HepG2 (cell line): ENCODE measurements around the gene OR6C65. TPM values are rescaled to one million over a fixed set of nuclear protein-coding genes. Genes with fewer than 3 reads are reported as not detected.
"Not testable (repeated sequence)": the region's sequence is repeated elsewhere in the genome, so short reads cannot be mapped to it uniquely, and the experiment has no call there.

Experiments used
- ATAC-seq: fragments of 200-7000 bp; cut with Tn5 transposase; 3 replicates; pipeline ENCODE4 v1.9.1; 2020; ENCODE audit warnings: mild to moderate bottlenecking, moderate library complexity
- BruUV-seq: library from RNA; stranded (reverse); fragments of 400-500 nt; replicated peaks from 2 replicates; lab custom pipeline; 2021; lab: Mats Ljungman, UMichigan
- CTCF ChIA-PET: fragments of 300-600 bp; formaldehyde crosslinking; extraction: SDS; loops from one replicate; lab custom pipeline; 2021; ENCODE audit warnings: low total read pairs, inconsistent platforms, low intra/inter-chr PET ratio; lab: Yijun Ruan, JAX
- POLR2A ChIA-PET: fragments of 350-600 bp; sonication (Branson Sonifier 250); formaldehyde crosslinking; loops from one replicate; lab custom pipeline; 2020; ENCODE audit warnings: antibody characterized with exemption, inconsistent platforms; lab: Yijun Ruan, JAX
- DNase-seq: peaks from one replicate; pipeline ENCODE4 v3.0.0-alpha.2; 2015; ENCODE audit warnings: low spot score
- FAIRE-seq: peaks from 3 replicates; lab custom pipeline; 2011; peaks lifted over from hg19 to GRCh38; lab: Jason Lieb, UNC
- H2AFZ ChIP-seq: one replicate; pipeline ENCODE4 v1.6.1; 2011; ENCODE audit warnings: low read length, inconsistent platforms
- H3K27ac ChIP-seq: fragments of 300-600 bp; 3 replicates; pipeline ENCODE4 v1.8.0; 2011; ENCODE audit warnings: mixed run types, mild to moderate bottlenecking, mixed read lengths, low read length, inconsistent platforms; ENCODE audit not compliant: insufficient read depth; ENCODE audit errors: extremely low read length
- H3K27me3 ChIP-seq, 2 experiments: fragments of 200-600 bp in 1 of 2; 2 replicates in 1 of 2; 3 replicates in 1 of 2; pipeline versions ENCODE4 v1.6.0 to v1.8.0; 2011; ENCODE audit warnings: low read length in 2 of 2, mild to moderate bottlenecking in 2 of 2, moderate library complexity in 2 of 2, inconsistent platforms in 1 of 2; ENCODE audit not compliant: insufficient read depth in 2 of 2, control insufficient read depth in 1 of 2
- H3K36me3 ChIP-seq, 2 experiments: fragments of 200-600 bp in 1 of 2; replicated peaks in 1 of 2; 2 replicates in 1 of 2; 3 replicates in 1 of 2; pipeline versions ENCODE4 v1.5.1 to v1.8.0; 2011; ENCODE audit warnings: low read length in 2 of 2, inconsistent platforms in 1 of 2; ENCODE audit not compliant: insufficient read depth in 2 of 2, control insufficient read depth in 1 of 2
- H3K4me1 ChIP-seq: 2 replicates; pipeline ENCODE4 v1.5.1; 2012; ENCODE audit warnings: low read length, inconsistent platforms; ENCODE audit not compliant: insufficient read depth
- H3K4me2 ChIP-seq: 2 replicates; pipeline ENCODE4 v1.6.0; 2011; ENCODE audit warnings: low read depth, low read length, inconsistent platforms
- H3K4me3 ChIP-seq, 3 experiments: fragments of 200-600 bp in 1 of 3; sonication (generic), shearing (Covaris generic) in 1 of 3; replicated peaks in 1 of 3; 2 replicates each; pipeline ENCODE4 v1.5.1; 2011 to 2016; ENCODE audit warnings: low read length in 3 of 3, inconsistent platforms in 2 of 3, low read depth in 2 of 3, mild to moderate bottlenecking in 2 of 3, control low read depth in 1 of 3, mixed read lengths in 1 of 3; ENCODE audit not compliant: insufficient read depth in 1 of 3
- H3K79me2 ChIP-seq: one replicate; pipeline ENCODE4 v1.6.1; 2011; ENCODE audit warnings: low read length, inconsistent platforms; ENCODE audit not compliant: insufficient read depth
- H3K9ac ChIP-seq: 2 replicates; pipeline ENCODE4 v1.6.0; 2011; ENCODE audit warnings: mild to moderate bottlenecking, low read depth, low read length, inconsistent platforms; ENCODE audit not compliant: insufficient read depth
- H3K9me3 ChIP-seq: 2 replicates; pipeline ENCODE4 v1.5.1; 2012; ENCODE audit warnings: mild to moderate bottlenecking, low read length
- H4K20me1 ChIP-seq: 2 replicates; pipeline ENCODE4 v1.6.0; 2011; ENCODE audit warnings: inconsistent platforms, mild to moderate bottlenecking, low read length, moderate library complexity; ENCODE audit not compliant: insufficient read depth
- EED ChIP-seq: sonication (generic); formaldehyde crosslinking; IDR thresholded peaks from 2 replicates; pipeline ENCODE4 v1.5.0; 2020; ENCODE audit warnings: mild to moderate bottlenecking, missing genetic modification reagents
- KDM6A ChIP-seq: IDR thresholded peaks from 2 replicates; pipeline ENCODE4 v1.6.1; 2016; ENCODE audit warnings: low read depth
- SMAD3 ChIP-seq: sonication (generic); formaldehyde crosslinking; IDR thresholded peaks from 2 replicates; pipeline ENCODE4 v1.4.0; 2020; ENCODE audit warnings: missing genetic modification reagents
- ZNF580 ChIP-seq: IDR thresholded peaks from 2 replicates; pipeline ENCODE4 v1.6.1; 2016; ENCODE audit warnings: low read depth, borderline replicate concordance
- ZNF816 ChIP-seq: sonication (generic); formaldehyde crosslinking; IDR thresholded peaks from 2 replicates; pipeline ENCODE4 v1.8.0; 2022; ENCODE audit warnings: missing genetic modification reagents, mild to moderate bottlenecking, borderline replicate concordance
- WGBS: methylation state at CpG from one replicate; pipeline ENCODE4 v1.1.6; 2017; ENCODE audit warnings: low lambda C conversion rate; 5-methylcytosine and 5-hydroxymethylcytosine counted together
- in situ Hi-C: cut with HindIII; loops from 2 replicates; pipeline ENCODE4 v1.10.0; 2017; ENCODE audit warnings: low pct_unique_long_range_greater_than_20kb; ENCODE audit not compliant: extremely low pct_ligation_motif_present
- intact Hi-C: fragments of 100-400 bp; cut with micrococcal nuclease; formaldehyde crosslinking; loops from one replicate; pipeline ENCODE4 v1.10.0; 2022; ENCODE audit not compliant: unreplicated experiment
- polyA plus RNA-seq, 8 experiments: library from polyadenylated mRNA; depleted of rRNA in 3 of 8; stranded (reverse) in 7 of 8; unstranded in 1 of 8; fragments of >200 nt; fragmentation: Illumina TruSeq in 4 of 8; extraction: Trizol in 4 of 8; gene quantifications; 2 replicates each; pipeline versions ENCODE4 v1.2.1 to v1.2.3, GENCODE V29; 2011 to 2016; ENCODE audit warnings: low read depth in 4 of 8, missing spikeins in 1 of 8, mixed read lengths in 1 of 8; ENCODE audit not compliant: insufficient read depth in 1 of 8
- total RNA-seq, 5 experiments: library from RNA; depleted of rRNA; stranded (reverse); fragments of >200 nt; fragmentation: Illumina TruSeq; extraction: Trizol; gene quantifications; 2 replicates each; pipeline ENCODE4 v1.2.3, GENCODE V29; 2016; ENCODE audit warnings: low read depth in 1 of 5
- TF ChIP-seq, protein P1 (sequence below): sonication (generic); formaldehyde crosslinking; IDR thresholded peaks from 2 replicates; pipeline ENCODE4 v1.4.0; 2020; ENCODE audit warnings: missing genetic modification reagents
- TF ChIP-seq, protein P2 (sequence below): sonication (generic); formaldehyde crosslinking; IDR thresholded peaks from 2 replicates; pipeline ENCODE4 v1.8.1; 2022; ENCODE audit warnings: low read depth, mild to moderate bottlenecking, missing genetic modification reagents
- TF ChIP-seq, protein P3 (sequence below): IDR thresholded peaks from 2 replicates; pipeline ENCODE4 v1.6.1; 2016; ENCODE audit warnings: low read depth

The OR6C65 gene
- total and polyA plus RNA-seq, 2 of the 13 experiments (the other 11 are each of a cell fraction or from before 2014, with no cell fraction given) = not detected

GRCh38 chr12:55428331-55429243, 28.3 kb downstream of the OR6C65 start (continued):
- TF ChIP-seq, protein P1, sequence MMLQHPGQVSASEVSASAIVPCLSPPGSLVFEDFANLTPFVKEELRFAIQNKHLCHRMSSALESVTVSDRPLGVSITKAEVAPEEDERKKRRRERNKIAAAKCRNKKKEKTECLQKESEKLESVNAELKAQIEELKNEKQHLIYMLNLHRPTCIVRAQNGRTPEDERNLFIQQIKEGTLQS (CRISPR knock-in tag) = no peak
- TF ChIP-seq, protein P2, sequence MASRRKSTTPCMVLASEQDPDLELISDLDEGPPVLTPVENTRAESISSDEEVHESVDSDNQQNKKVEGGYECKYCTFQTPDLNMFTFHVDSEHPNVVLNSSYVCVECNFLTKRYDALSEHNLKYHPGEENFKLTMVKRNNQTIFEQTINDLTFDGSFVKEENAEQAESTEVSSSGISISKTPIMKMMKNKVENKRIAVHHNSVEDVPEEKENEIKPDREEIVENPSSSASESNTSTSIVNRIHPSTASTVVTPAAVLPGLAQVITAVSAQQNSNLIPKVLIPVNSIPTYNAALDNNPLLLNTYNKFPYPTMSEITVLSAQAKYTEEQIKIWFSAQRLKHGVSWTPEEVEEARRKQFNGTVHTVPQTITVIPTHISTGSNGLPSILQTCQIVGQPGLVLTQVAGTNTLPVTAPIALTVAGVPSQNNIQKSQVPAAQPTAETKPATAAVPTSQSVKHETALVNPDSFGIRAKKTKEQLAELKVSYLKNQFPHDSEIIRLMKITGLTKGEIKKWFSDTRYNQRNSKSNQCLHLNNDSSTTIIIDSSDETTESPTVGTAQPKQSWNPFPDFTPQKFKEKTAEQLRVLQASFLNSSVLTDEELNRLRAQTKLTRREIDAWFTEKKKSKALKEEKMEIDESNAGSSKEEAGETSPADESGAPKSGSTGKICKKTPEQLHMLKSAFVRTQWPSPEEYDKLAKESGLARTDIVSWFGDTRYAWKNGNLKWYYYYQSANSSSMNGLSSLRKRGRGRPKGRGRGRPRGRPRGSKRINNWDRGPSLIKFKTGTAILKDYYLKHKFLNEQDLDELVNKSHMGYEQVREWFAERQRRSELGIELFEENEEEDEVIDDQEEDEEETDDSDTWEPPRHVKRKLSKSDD (CRISPR knock-in tag) = no peak
- TF ChIP-seq EED (CRISPR knock-in tag) (no peak), ZNF580 (CRISPR knock-in tag) (no peak), KDM6A (CRISPR knock-in tag) (no peak), SMAD3 (CRISPR knock-in tag) (no peak), ZNF816 (no peak)
- TF ChIP-seq, protein P3, sequence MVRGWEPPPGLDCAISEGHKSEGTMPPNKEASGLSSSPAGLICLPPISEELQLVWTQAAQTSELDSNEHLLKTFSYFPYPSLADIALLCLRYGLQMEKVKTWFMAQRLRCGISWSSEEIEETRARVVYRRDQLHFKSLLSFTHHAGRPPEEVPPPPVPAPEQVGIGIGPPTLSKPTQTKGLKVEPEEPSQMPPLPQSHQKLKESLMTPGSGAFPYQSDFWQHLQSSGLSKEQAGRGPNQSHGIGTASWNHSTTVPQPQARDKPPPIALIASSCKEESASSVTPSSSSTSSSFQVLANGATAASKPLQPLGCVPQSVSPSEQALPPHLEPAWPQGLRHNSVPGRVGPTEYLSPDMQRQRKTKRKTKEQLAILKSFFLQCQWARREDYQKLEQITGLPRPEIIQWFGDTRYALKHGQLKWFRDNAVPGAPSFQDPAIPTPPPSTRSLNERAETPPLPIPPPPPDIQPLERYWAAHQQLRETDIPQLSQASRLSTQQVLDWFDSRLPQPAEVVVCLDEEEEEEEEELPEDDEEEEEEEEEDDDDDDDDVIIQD (CRISPR knock-in tag) = no peak

- DNase-seq, H3K9me3 ChIP-seq, H3K4me3 ChIP-seq, BruUV-seq, H3K36me3 ChIP-seq, H3K4me1 ChIP-seq, H3K9ac ChIP-seq, FAIRE-seq, H2AFZ ChIP-seq, POLR2A ChIA-PET, H3K79me2 ChIP-seq, H4K20me1 ChIP-seq, H3K4me2 ChIP-seq, intact Hi-C loops, ATAC-seq, CTCF ChIA-PET, H3K27me3 ChIP-seq, H3K27ac ChIP-seq: not testable (repeated sequence)
- in situ Hi-C loops = loop anchor here (25.0 kb wide), 1 partner anchor 254 kb away; no protein-coding TSS in a partner anchor
- WGBS = 30% methylated on average over 5 of the region's 5 CpGs
Measured at GRCh38 chr12:55441233-55441632, 40.9 kb downstream of the OR6C65 start.
